ENCODE data around the gene CFAP107.
"Not testable (repeated sequence)": the region's sequence is repeated elsewhere in the genome, so short reads cannot be mapped to it uniquely, and the experiment has no call there.

CFAP107 gene

DNA sequence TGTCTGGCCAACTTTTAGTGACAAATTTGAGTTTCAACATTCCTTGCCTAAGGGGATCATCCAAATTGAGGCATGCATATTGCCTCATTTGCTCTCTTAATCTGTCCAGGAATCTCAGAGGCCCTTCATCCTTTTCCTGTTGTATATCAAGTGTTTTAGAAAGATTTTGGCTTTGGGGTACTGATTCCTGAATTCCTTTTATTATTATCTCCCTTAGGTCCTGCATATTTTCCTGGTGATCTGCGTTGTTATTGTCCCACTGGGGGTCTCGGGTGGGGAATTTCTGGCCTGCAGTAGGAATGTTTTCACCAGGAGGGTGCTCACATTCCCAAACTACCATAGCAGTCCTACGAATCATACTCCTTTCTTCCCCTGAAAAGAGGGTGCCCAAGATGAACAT is 34.5 kb upstream of the CFAP107 start:
- no peak overlapping the region for H2BK120ac ChIP-seq (ENCODE audit: low read depth, low read length)
- H3K4me3 ChIP-seq (ENCODE audit: insufficient read depth in 1 of 2, low read depth in 1 of 2, low read length in 2 of 2): no peak overlapping the region
- H4K91ac ChIP-seq (ENCODE audit: low read length): no peak overlapping the region
- H3K79me1 ChIP-seq (replicated peaks; ENCODE audit: low read length, poor library complexity, severe bottlenecking): no peaks in the 10 kb centered on the region
- no peak overlapping the region for H3K23ac ChIP-seq (ENCODE audit: low read length in 2 of 2)
- no peaks in the 10 kb centered on the region for H3K4me1 ChIP-seq (ENCODE audit: control insufficient read depth, insufficient read depth, low read depth, low read length)
- H3K36me3 ChIP-seq (ENCODE audit: control insufficient read depth in 1 of 2, insufficient read depth in 2 of 2, low read depth in 1 of 2, low read length in 2 of 2): no peaks in the 10 kb centered on the region
- H3K14ac ChIP-seq (ENCODE audit: low read length in 2 of 2): no peak overlapping the region
- no peak overlapping the region for H2BK12ac ChIP-seq (ENCODE audit: low read length in 2 of 2)
- WGBS: 60% methylated on average over 3 of the region's 3 CpGs
- DNase-seq: no peak
- no peaks in the 10 kb centered on the region for H3K9me3 ChIP-seq (ENCODE audit: control insufficient read depth, low read length)
- H3K4ac ChIP-seq (ENCODE audit: low read depth in 1 of 2, low read length in 2 of 2): no peak overlapping the region
- H2BK5ac ChIP-seq (ENCODE audit: low read depth, low read length, poor library complexity, severe bottlenecking): no peak overlapping the region
- no peaks in the 10 kb centered on the region for H3K27me3 ChIP-seq (ENCODE audit: control insufficient read depth in 1 of 2, insufficient read depth in 1 of 2, low read length in 2 of 2)
- H2BK15ac ChIP-seq (ENCODE audit: low read depth, poor library complexity, severe bottlenecking): no peak overlapping the region
- no peak overlapping the region for H2AFZ ChIP-seq (ENCODE audit: low read depth, low read length)
- H3K18ac ChIP-seq (ENCODE audit: low read depth in 1 of 2, low read length in 2 of 2): no peak overlapping the region
- no peak overlapping the region for H3K27ac ChIP-seq (ENCODE audit: low read length, poor library complexity, severe bottlenecking)
- H4K8ac ChIP-seq (ENCODE audit: low read length): no peak overlapping the region
- no peak overlapping the region for H3K9ac ChIP-seq (ENCODE audit: low read length)
- no peak overlapping the region for H2AK5ac ChIP-seq (ENCODE audit: low read length, severe bottlenecking)
- no peak overlapping the region for H3K4me2 ChIP-seq (ENCODE audit: low read length, poor library complexity, severe bottlenecking)

- Histone ChIP-seq H3K4ac (ENCODE audit: low read depth in 1 of 2, low read length in 2 of 2) (no peak overlapping the region), H4K91ac (ENCODE audit: low read length) (no peak overlapping the region), H3K9me3 (ENCODE audit: control insufficient read depth, low read length) (no peaks in the 10 kb centered on the region), H2BK15ac (ENCODE audit: low read depth, poor library complexity, severe bottlenecking) (no peak overlapping the region), H3K27me3 (ENCODE audit: control insufficient read depth in 1 of 2, insufficient read depth in 1 of 2, low read length in 2 of 2) (no peaks in the 10 kb centered on the region), H3K4me2 (ENCODE audit: low read length, poor library complexity, severe bottlenecking) (no peak overlapping the region), H2AFZ (ENCODE audit: low read depth, low read length) (no peak overlapping the region), H4K8ac (ENCODE audit: low read length) (no peak overlapping the region), H2BK120ac (ENCODE audit: low read depth, low read length) (no peak overlapping the region), H3K23ac (ENCODE audit: low read length in 2 of 2) (no peak overlapping the region), H3K14ac (ENCODE audit: low read length in 2 of 2) (no peak overlapping the region), H3K27ac (ENCODE audit: low read length, poor library complexity, severe bottlenecking) (no peak overlapping the region), H3K18ac (ENCODE audit: low read depth in 1 of 2, low read length in 2 of 2) (no peak overlapping the region), H3K4me3 (ENCODE audit: insufficient read depth in 1 of 2, low read depth in 1 of 2, low read length in 2 of 2) (no peak overlapping the region), H2BK5ac (ENCODE audit: low read depth, low read length, poor library complexity, severe bottlenecking) (no peak overlapping the region), H2AK5ac (ENCODE audit: low read length, severe bottlenecking) (no peak overlapping the region), H2BK12ac (ENCODE audit: low read length in 2 of 2) (no peak overlapping the region), H3K9ac (ENCODE audit: low read length) (no peak overlapping the region), H3K79me1 (replicated peaks; ENCODE audit: low read length, poor library complexity, severe bottlenecking) (no peaks in the 10 kb centered on the region), H3K4me1 (ENCODE audit: control insufficient read depth, insufficient read depth, low read depth, low read length) (no peaks in the 10 kb centered on the region), H3K36me3 (ENCODE audit: control insufficient read depth in 1 of 2, insufficient read depth in 2 of 2, low read depth in 1 of 2, low read length in 2 of 2) (no peaks in the 10 kb centered on the region)
- no peak for DNase-seq
- WGBS: 69% methylated on average over 1 of the region's 1 CpG
Observed at GRCh38 chr1:12712076-12712475, 33.9 kb upstream of the CFAP107 start.

DNA sequence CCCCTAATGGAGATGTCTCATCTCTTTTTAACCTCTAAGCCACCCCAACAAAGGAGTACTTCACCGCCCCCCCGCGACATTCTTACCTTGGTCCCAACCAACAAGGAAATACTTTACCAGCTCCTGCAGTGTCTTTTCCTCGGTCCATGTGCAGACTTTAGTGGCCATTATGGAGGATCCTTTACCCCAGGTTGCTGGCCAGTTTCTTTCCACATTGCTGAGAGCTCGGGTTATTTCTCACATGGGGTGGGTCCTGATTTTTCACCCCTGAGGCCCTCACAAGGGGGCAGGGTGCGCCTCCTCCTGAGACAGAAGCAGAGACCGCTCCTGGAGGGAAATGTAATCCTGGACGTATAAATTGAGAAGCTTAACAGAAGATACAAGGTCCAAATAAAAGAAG is 33.1 kb upstream of the CFAP107 start:
- 73% methylated on average over 8 of the region's 8 CpGs for WGBS
- no peak overlapping the region for H2AK5ac ChIP-seq (ENCODE audit: low read length, severe bottlenecking)

DNA sequence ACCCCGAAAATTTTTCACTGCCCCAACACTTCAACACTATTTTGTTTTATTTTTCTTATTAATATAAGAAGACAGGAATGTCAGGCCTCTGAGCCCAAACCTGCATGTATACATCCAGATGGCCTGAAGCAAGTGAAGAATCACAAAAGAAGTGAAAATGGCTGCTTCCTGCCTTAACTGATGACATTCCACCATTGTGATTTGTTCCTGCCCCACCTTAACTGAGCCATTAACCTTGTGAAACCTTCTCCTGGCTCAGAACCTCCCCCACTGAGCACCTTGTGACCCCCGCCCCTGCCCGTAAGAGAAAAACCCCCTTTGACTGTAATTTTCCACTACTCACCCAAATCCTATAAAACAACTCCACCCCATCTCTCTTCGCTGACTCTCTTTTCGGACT is 32.3 kb upstream of the CFAP107 start:
- H2BK15ac ChIP-seq (ENCODE audit: low read depth, poor library complexity, severe bottlenecking); H3K79me1 ChIP-seq (replicated peaks; ENCODE audit: low read length, poor library complexity, severe bottlenecking); H3K9me3 ChIP-seq (ENCODE audit: control insufficient read depth, low read length); H3K27ac ChIP-seq (ENCODE audit: low read length, poor library complexity, severe bottlenecking); H3K9ac ChIP-seq (ENCODE audit: low read length); H3K36me3 ChIP-seq (ENCODE audit: control insufficient read depth in 1 of 2, insufficient read depth in 2 of 2, low read depth in 1 of 2, low read length in 2 of 2); DNase-seq; H3K18ac ChIP-seq (ENCODE audit: low read depth in 1 of 2, low read length in 2 of 2); H4K91ac ChIP-seq (ENCODE audit: low read length); H3K4me2 ChIP-seq (ENCODE audit: low read length, poor library complexity, severe bottlenecking); H4K8ac ChIP-seq (ENCODE audit: low read length); H2BK120ac ChIP-seq (ENCODE audit: low read depth, low read length); H2BK12ac ChIP-seq (ENCODE audit: low read length in 2 of 2); H3K4me1 ChIP-seq (ENCODE audit: control insufficient read depth, insufficient read depth, low read depth, low read length); H3K4ac ChIP-seq (ENCODE audit: low read depth in 1 of 2, low read length in 2 of 2); H3K23ac ChIP-seq (ENCODE audit: low read length in 2 of 2); H2AFZ ChIP-seq (ENCODE audit: low read depth, low read length); H2BK5ac ChIP-seq (ENCODE audit: low read depth, low read length, poor library complexity, severe bottlenecking); H3K14ac ChIP-seq (ENCODE audit: low read length in 2 of 2); H3K4me3 ChIP-seq (ENCODE audit: insufficient read depth in 1 of 2, low read depth in 1 of 2, low read length in 2 of 2); H2AK5ac ChIP-seq (ENCODE audit: low read length, severe bottlenecking); H3K27me3 ChIP-seq (ENCODE audit: control insufficient read depth in 1 of 2, insufficient read depth in 1 of 2, low read length in 2 of 2): not testable (repeated sequence)
- 78% methylated on average over 4 of the region's 5 CpGs for WGBS

More for the DNA sequence above, 33.1 kb upstream of the CFAP107 start:
- Histone ChIP-seq H3K27ac (ENCODE audit: low read length, poor library complexity, severe bottlenecking) (no peak overlapping the region), H3K18ac (ENCODE audit: low read depth in 1 of 2, low read length in 2 of 2) (no peak overlapping the region), H3K4ac (ENCODE audit: low read depth in 1 of 2, low read length in 2 of 2) (no peak overlapping the region), H2BK12ac (ENCODE audit: low read length in 2 of 2) (no peak overlapping the region), H3K27me3 (ENCODE audit: control insufficient read depth in 1 of 2, insufficient read depth in 1 of 2, low read length in 2 of 2) (no peaks in the 10 kb centered on the region), H3K4me3 (ENCODE audit: insufficient read depth in 1 of 2, low read depth in 1 of 2, low read length in 2 of 2) (no peak overlapping the region), H3K9me3 (ENCODE audit: control insufficient read depth, low read length) (no peaks in the 10 kb centered on the region), H2AFZ (ENCODE audit: low read depth, low read length) (no peak overlapping the region), H3K23ac (ENCODE audit: low read length in 2 of 2) (no peak overlapping the region), H3K4me1 (ENCODE audit: control insufficient read depth, insufficient read depth, low read depth, low read length) (no peaks in the 10 kb centered on the region), H3K14ac (ENCODE audit: low read length in 2 of 2) (no peak overlapping the region), H4K8ac (ENCODE audit: low read length) (no peak overlapping the region), H3K79me1 (replicated peaks; ENCODE audit: low read length, poor library complexity, severe bottlenecking) (no peaks in the 10 kb centered on the region), H2BK120ac (ENCODE audit: low read depth, low read length) (no peak overlapping the region), H2BK15ac (ENCODE audit: low read depth, poor library complexity, severe bottlenecking) (no peak overlapping the region), H4K91ac (ENCODE audit: low read length) (no peak overlapping the region), H3K4me2 (ENCODE audit: low read length, poor library complexity, severe bottlenecking) (no peak overlapping the region), H2BK5ac (ENCODE audit: low read depth, low read length, poor library complexity, severe bottlenecking) (no peak overlapping the region), H3K36me3 (ENCODE audit: control insufficient read depth in 1 of 2, insufficient read depth in 2 of 2, low read depth in 1 of 2, low read length in 2 of 2) (no peaks in the 10 kb centered on the region), H3K9ac (ENCODE audit: low read length) (no peak overlapping the region)
- no peak for DNase-seq
